Measurements from ENCODE around the gene PDP2. TPM values are rescaled to one million over a fixed set of nuclear protein-coding genes. Genes with fewer than 3 reads are reported as not detected.
"Not testable (repeated sequence)": the region's sequence is repeated elsewhere in the genome, so short reads cannot be mapped to it uniquely, and the experiment has no call there.

Gene PDP2
- total RNA-seq, 1 experiment from 2014 or later: 21.5 TPM

- POLR2A ChIA-PET: interaction anchor here (0.6 kb wide), 1 partner anchor 244 kb away, joined by 3 read pairs; no protein-coding TSS in a partner anchor
- CTCF ChIA-PET: interaction anchor here (0.6 to 4.3 kb wide), 5 partner anchors 11 to 200 kb away, joined by 3 to 18 read pairs (median 7); partner anchors contain the start of gene NAE1
- BruUV-seq (replicated peaks): no TSS peak
These were observed 18.2 kb upstream of the PDP2 start for GRCh38 chr16:66862023-66862520.

GRCh38 chr16:66863707-66864106 lies 16.6 kb upstream of the PDP2 start:
- intact Hi-C loops (cut with micrococcal nuclease): no loop called here
- H3K4me3 Mint-ChIP-seq (ENCODE audit: unreplicated experiment): no peak overlapping the region
- peaks cover 12% of the 10 kb centered on the region for H3K4me1 Mint-ChIP-seq (ENCODE audit: insufficient read depth, unreplicated experiment)
- H3K36me3 Mint-ChIP-seq (ENCODE audit: insufficient read depth, unreplicated experiment): no peaks in the 10 kb centered on the region
- H3K9me3 Mint-ChIP-seq (ENCODE audit: unreplicated experiment): no peaks in the 10 kb centered on the region
- ChIA-PET POLR2A (no interaction called here), CTCF (interaction anchor here (0.7 to 2.2 kb wide), 3 partner anchors 9 to 213 kb away, joined by 3 to 7 read pairs (median 5); no protein-coding TSS in a partner anchor)
- no peak for DNase-seq (ENCODE audit: unreplicated experiment)
- H3K27ac Mint-ChIP-seq (ENCODE audit: low read depth, unreplicated experiment): no peak overlapping the region
- TF ChIP-seq CTCF (IDR thresholded peaks at IDR 0.05; ENCODE audit: unreplicated experiment): no peak
- no TSS peak for BruUV-seq (replicated peaks)
- no peaks in the 10 kb centered on the region for H3K27me3 Mint-ChIP-seq (ENCODE audit: insufficient read depth, unreplicated experiment)

More at GRCh38 chr16:66862023-66862520, 18.2 kb upstream of the PDP2 start:
- intact Hi-C loops (cut with micrococcal nuclease): no loop called here
- H3K9me3 Mint-ChIP-seq (ENCODE audit: unreplicated experiment): no peaks in the 10 kb centered on the region
- DNase-seq (ENCODE audit: unreplicated experiment): no peak
- peaks cover 5% of the 10 kb centered on the region for H3K4me1 Mint-ChIP-seq (ENCODE audit: insufficient read depth, unreplicated experiment)
- no peaks in the 10 kb centered on the region for H3K27me3 Mint-ChIP-seq (ENCODE audit: insufficient read depth, unreplicated experiment)
- H3K4me3 Mint-ChIP-seq (ENCODE audit: unreplicated experiment): no peak overlapping the region
- H3K36me3 Mint-ChIP-seq (ENCODE audit: insufficient read depth, unreplicated experiment): no peaks in the 10 kb centered on the region
- no peak overlapping the region for H3K27ac Mint-ChIP-seq (ENCODE audit: low read depth, unreplicated experiment)
- no peak for TF ChIP-seq CTCF (IDR thresholded peaks at IDR 0.05; ENCODE audit: unreplicated experiment)

- no peak overlapping the region for H3K4me3 Mint-ChIP-seq (ENCODE audit: unreplicated experiment)
- H3K27ac Mint-ChIP-seq (ENCODE audit: low read depth, unreplicated experiment): no peak overlapping the region
- BruUV-seq (replicated peaks): no TSS peak
- ChIA-PET CTCF (interaction anchor here (0.6 to 12.7 kb wide), 14 partner anchors 11 to 454 kb away, joined by 3 to 197 read pairs (median 4); partner anchors contain the start of gene NAE1), POLR2A (interaction anchor here (1.6 kb wide), 1 partner anchor 207 kb away, joined by 4 read pairs; no protein-coding TSS in a partner anchor)
- H3K36me3 Mint-ChIP-seq (ENCODE audit: insufficient read depth, unreplicated experiment): no peaks in the 10 kb centered on the region
- no peak for TF ChIP-seq CTCF (IDR thresholded peaks at IDR 0.05; ENCODE audit: unreplicated experiment)
- no peaks in the 10 kb centered on the region for H3K9me3 Mint-ChIP-seq (ENCODE audit: unreplicated experiment)
- no peak for DNase-seq (ENCODE audit: unreplicated experiment)
- no peaks in the 10 kb centered on the region for H3K27me3 Mint-ChIP-seq (ENCODE audit: insufficient read depth, unreplicated experiment)
- intact Hi-C loops (cut with micrococcal nuclease): loop anchor here (5.0 kb wide), 1 partner anchor 387 kb away; no protein-coding TSS in a partner anchor
- H3K4me1 Mint-ChIP-seq (ENCODE audit: insufficient read depth, unreplicated experiment): peaks cover 21% of the 10 kb centered on the region
These were observed 10.9 kb upstream of the PDP2 start for GRCh38 chr16:66869424-66869823.

- intact Hi-C loops (cut with micrococcal nuclease); POLR2A ChIA-PET; BruUV-seq (replicated peaks); H3K4me3 Mint-ChIP-seq (ENCODE audit: unreplicated experiment); DNase-seq (ENCODE audit: unreplicated experiment); H3K27ac Mint-ChIP-seq (ENCODE audit: low read depth, unreplicated experiment); H3K9me3 Mint-ChIP-seq (ENCODE audit: unreplicated experiment); H3K27me3 Mint-ChIP-seq (ENCODE audit: insufficient read depth, unreplicated experiment); H3K36me3 Mint-ChIP-seq (ENCODE audit: insufficient read depth, unreplicated experiment): not testable (repeated sequence)
- H3K4me1 Mint-ChIP-seq (ENCODE audit: insufficient read depth, unreplicated experiment): peaks cover 21% of the 10 kb centered on the region
- CTCF ChIA-PET: interaction anchor here (0.6 to 12.7 kb wide), 4 partner anchors 21 to 208 kb away, joined by 6 to 197 read pairs (median 9); partner anchors contain the start of gene NAE1
These were observed 9.0 kb upstream of the PDP2 start for GRCh38 chr16:66871363-66871762.

Data from MCF 10A (cell line).